ENCODE measurements around the gene CPA3. TPM values are rescaled to one million over a fixed set of nuclear protein-coding genes. Genes with fewer than 3 reads are reported as not detected.

CPA3 gene
- total and polyA plus RNA-seq, 4 donors: 0.42 to 8.6 (median 1.9) TPM; not detected in 1

- H3K4me1 ChIP-seq (ENCODE audit: control insufficient read depth in 4 of 4, insufficient read depth in 4 of 4, low read length in 3 of 4): no peaks in the 10 kb centered on the region
- 89% methylated on average over 2 of the region's 2 CpGs for whole genome bisulfite sequencing
- H3K4me3 ChIP-seq (ENCODE audit: low read depth in 1 of 3, low read length in 3 of 3): no peak overlapping the region
- DNase-seq (ENCODE audit: low spot score): no peak
- H3K27me3 ChIP-seq (ENCODE audit: control insufficient read depth in 4 of 4, insufficient read depth in 4 of 4, low read length in 3 of 4): no peaks in the 10 kb centered on the region
- TF ChIP-seq YY1 (IDR thresholded peaks at IDR 0.05) (no peak), TAF1 (conservative IDR thresholded peaks at IDR 0.05) (no peak), GABPA (IDR thresholded peaks at IDR 0.05 in 1 of 2, conservative IDR thresholded peaks at IDR 0.05 in 1 of 2) (no peak), ZBTB33 (IDR thresholded peaks at IDR 0.05) (no peak), RAD21 (IDR thresholded peaks at IDR 0.05) (no peak), SP1 (IDR thresholded peaks at IDR 0.05) (no peak), JUND (IDR thresholded peaks at IDR 0.05) (no peak), HNF4G (IDR thresholded peaks at IDR 0.05) (no peak), EGR1 (IDR thresholded peaks at IDR 0.05; ENCODE audit: low read depth in 2 of 2) (no peak), FOXA1 (IDR thresholded peaks at IDR 0.05) (no peak), CTCF (IDR thresholded peaks at IDR 0.05; ENCODE audit: low read depth, low read length, missing input control) (no peak)
- H3K36me3 ChIP-seq (ENCODE audit: control insufficient read depth in 4 of 4, insufficient read depth in 3 of 4, low read depth in 1 of 4, low read length in 3 of 4): no peaks in the 10 kb centered on the region
- H3K9ac ChIP-seq (ENCODE audit: low read depth in 1 of 2, low read length in 2 of 2): no peak overlapping the region
- H3K9me3 ChIP-seq (ENCODE audit: control insufficient read depth in 4 of 4, low read length in 3 of 4): no peaks in the 10 kb centered on the region
- H3K27ac ChIP-seq (ENCODE audit: low read depth in 1 of 2, low read length in 2 of 2): no peak overlapping the region
Measured at GRCh38 chr3:148853076-148853475, 12.0 kb upstream of the CPA3 start.

- Histone ChIP-seq H3K36me3 (ENCODE audit: control insufficient read depth in 4 of 4, insufficient read depth in 3 of 4, low read depth in 1 of 4, low read length in 3 of 4) (no peaks in the 10 kb centered on the region), H3K27me3 (ENCODE audit: control insufficient read depth in 4 of 4, insufficient read depth in 4 of 4, low read length in 3 of 4) (no peaks in the 10 kb centered on the region), H3K27ac (ENCODE audit: low read depth in 1 of 2, low read length in 2 of 2) (no peak overlapping the region), H3K4me3 (ENCODE audit: low read depth in 1 of 3, low read length in 3 of 3) (no peak overlapping the region), H3K4me1 (ENCODE audit: control insufficient read depth in 4 of 4, insufficient read depth in 4 of 4, low read length in 3 of 4) (no peaks in the 10 kb centered on the region), H3K9ac (ENCODE audit: low read depth in 1 of 2, low read length in 2 of 2) (no peak overlapping the region), H3K9me3 (ENCODE audit: control insufficient read depth in 4 of 4, low read length in 3 of 4) (no peaks in the 10 kb centered on the region)
- no peak for TF ChIP-seq RAD21 (IDR thresholded peaks at IDR 0.05)
- no peak for TF ChIP-seq FOXA2 (IDR thresholded peaks at IDR 0.05)
- no peak for TF ChIP-seq RXRA (IDR thresholded peaks at IDR 0.05)
- no peak for TF ChIP-seq ATF3 (IDR thresholded peaks at IDR 0.05)
- TF ChIP-seq HNF4A (conservative IDR thresholded peaks at IDR 0.05): no peak
- no peak for TF ChIP-seq GABPA (IDR thresholded peaks at IDR 0.05 in 1 of 2, conservative IDR thresholded peaks at IDR 0.05 in 1 of 2)
- no peak for TF ChIP-seq JUND (IDR thresholded peaks at IDR 0.05)
- no peak for TF ChIP-seq TAF1 (conservative IDR thresholded peaks at IDR 0.05)
- TF ChIP-seq SP1 (IDR thresholded peaks at IDR 0.05): no peak
- TF ChIP-seq REST (IDR thresholded peaks at IDR 0.05): no peak
- TF ChIP-seq MAX (IDR thresholded peaks at IDR 0.05): no peak
- TF ChIP-seq ZBTB33 (IDR thresholded peaks at IDR 0.05): no peak
- TF ChIP-seq NR2F2 (IDR thresholded peaks at IDR 0.05): no peak
- TF ChIP-seq YY1 (IDR thresholded peaks at IDR 0.05): no peak
- TF ChIP-seq FOXA1 (IDR thresholded peaks at IDR 0.05): no peak
- TF ChIP-seq CTCF (IDR thresholded peaks at IDR 0.05; ENCODE audit: low read depth, low read length, missing input control): no peak
- no peak for TF ChIP-seq EGR1 (IDR thresholded peaks at IDR 0.05; ENCODE audit: low read depth in 2 of 2)
- no peak for TF ChIP-seq HNF4G (IDR thresholded peaks at IDR 0.05)
- no peak for DNase-seq (ENCODE audit: low spot score)
Measured at GRCh38 chr3:148854061-148854460, 11.0 kb upstream of the CPA3 start.

Measured in liver (tissue), 9 donors.